Measurements from ENCODE around the gene ZNF467.

The ZNF467 gene

GRCh38 chr7:149769915-149770314 lies 3.5 kb downstream of the ZNF467 start:
- no peak for DNase-seq

GRCh38 chr7:149768931-149769330 lies 4.5 kb downstream of the ZNF467 start:
- DNase-seq, result no peak

- no peak for DNase-seq
Measured at GRCh38 chr7:149767068-149767467, 6.3 kb downstream of the ZNF467 start.

GRCh38 chr7:149766135-149766675 lies 7.2 kb downstream of the ZNF467 start:
- DNase-seq, result no peak

GRCh38 chr7:149765399-149766121 lies 7.8 kb downstream of the ZNF467 start:
- DNase-seq, result no peak

GRCh38 chr7:149764481-149765398 lies 8.6 kb downstream of the ZNF467 start:
- no peak for DNase-seq

- DNase-seq, result no peak
Measured at GRCh38 chr7:149763563-149764240, 9.7 kb downstream of the ZNF467 start.

GRCh38 chr7:149762610-149763009 lies 10.8 kb downstream of the ZNF467 start:
- DNase-seq, result no peak

GRCh38 chr7:149762089-149762488 lies 11.3 kb downstream of the ZNF467 start:
- DNase-seq, result no peak

- DNase-seq, result no peak
Measured at GRCh38 chr7:149761307-149761706, 12.1 kb downstream of the ZNF467 start.

GRCh38 chr7:149760538-149760937 lies 12.8 kb downstream of the ZNF467 start:
- DNase-seq, result no peak

GRCh38 chr7:149759093-149759860 lies 14.1 kb downstream of the ZNF467 start:
- DNase-seq, result no peak

GRCh38 chr7:149753375-149754233 lies 19.8 kb downstream of the ZNF467 start:
- no peak for DNase-seq

- no peak for DNase-seq
Measured at GRCh38 chr7:149752646-149753045, 20.7 kb downstream of the ZNF467 start.

- DNase-seq, result no peak
Measured at GRCh38 chr7:149751043-149751775, 22.2 kb downstream of the ZNF467 start.

- no peak for DNase-seq
Measured at GRCh38 chr7:149750122-149750845, 23.1 kb downstream of the ZNF467 start.

- DNase-seq, result no peak
Measured at GRCh38 chr7:149748076-149748874, 25.1 kb downstream of the ZNF467 start.

- no peak for DNase-seq
Measured at GRCh38 chr7:149743476-149744255, 29.7 kb downstream of the ZNF467 start.
